NCI-H187 (cell line): ENCODE data around the gene SMIM44.
"Not testable (repeated sequence)": the region's sequence is repeated elsewhere in the genome, so short reads cannot be mapped to it uniquely, and the experiment has no call there.

ENCODE experiments used
- DNase-seq, 2 experiments: peaks; one replicate each; lab custom pipeline; 2025; lab: John Stamatoyannopoulos, UW

Gene SMIM44

DNA sequence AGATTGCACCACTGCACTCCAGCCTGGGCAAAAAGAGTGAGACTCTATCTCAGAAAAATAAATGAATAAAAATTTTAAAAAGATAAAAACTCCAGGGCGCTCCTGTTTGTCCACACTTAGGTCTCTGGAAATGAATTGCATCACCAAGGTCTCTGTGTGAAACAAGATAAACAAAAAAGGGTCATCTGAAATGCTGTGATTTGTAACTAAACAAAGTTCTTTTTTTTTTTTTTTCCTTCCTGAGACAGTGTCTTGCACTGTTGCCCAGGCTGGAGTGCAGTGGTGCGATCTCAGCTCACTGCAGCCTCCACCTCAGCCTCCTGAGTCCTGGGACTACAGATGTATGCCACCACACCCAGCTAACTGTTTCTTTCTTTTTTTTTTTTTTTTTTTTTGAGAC is 34.4 kb upstream of the SMIM44 start:
- no peak for DNase-seq

DNA sequence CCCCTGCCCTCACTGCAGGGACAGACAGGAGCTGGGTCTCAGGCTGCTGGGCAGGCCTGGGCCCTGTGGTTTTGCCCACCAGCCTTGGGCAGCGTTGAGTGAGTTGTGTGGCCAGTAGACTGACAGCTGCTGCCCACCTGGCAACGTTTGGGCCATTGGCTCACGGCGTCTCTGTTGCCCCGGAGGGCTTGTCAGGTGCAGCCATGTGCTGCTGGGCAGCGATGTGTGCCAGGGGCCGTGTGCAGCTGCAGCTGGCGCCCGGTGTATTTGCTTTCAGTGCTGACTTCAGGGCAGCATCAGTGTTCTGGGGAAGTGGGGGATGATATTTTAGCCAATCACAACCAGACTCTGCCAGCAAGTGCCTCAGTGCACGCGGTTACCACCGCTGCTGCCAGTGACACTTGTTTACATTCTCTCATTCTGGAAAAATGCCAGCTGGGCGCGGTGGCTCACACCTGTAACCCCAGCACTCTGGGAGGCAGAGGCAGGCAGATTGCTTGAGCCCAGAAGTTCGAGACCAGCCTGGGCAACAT is 33.5 kb upstream of the SMIM44 start:
- no peak for DNase-seq

- no peak for DNase-seq
Observed at GRCh38 chr19:3515891-3516422, 32.7 kb upstream of the SMIM44 start.

- DNase-seq: no peak
Observed at GRCh38 chr19:3514930-3515329, 31.7 kb upstream of the SMIM44 start.

- no peak for DNase-seq
Observed at GRCh38 chr19:3513229-3514140, 30.2 kb upstream of the SMIM44 start.

DNA sequence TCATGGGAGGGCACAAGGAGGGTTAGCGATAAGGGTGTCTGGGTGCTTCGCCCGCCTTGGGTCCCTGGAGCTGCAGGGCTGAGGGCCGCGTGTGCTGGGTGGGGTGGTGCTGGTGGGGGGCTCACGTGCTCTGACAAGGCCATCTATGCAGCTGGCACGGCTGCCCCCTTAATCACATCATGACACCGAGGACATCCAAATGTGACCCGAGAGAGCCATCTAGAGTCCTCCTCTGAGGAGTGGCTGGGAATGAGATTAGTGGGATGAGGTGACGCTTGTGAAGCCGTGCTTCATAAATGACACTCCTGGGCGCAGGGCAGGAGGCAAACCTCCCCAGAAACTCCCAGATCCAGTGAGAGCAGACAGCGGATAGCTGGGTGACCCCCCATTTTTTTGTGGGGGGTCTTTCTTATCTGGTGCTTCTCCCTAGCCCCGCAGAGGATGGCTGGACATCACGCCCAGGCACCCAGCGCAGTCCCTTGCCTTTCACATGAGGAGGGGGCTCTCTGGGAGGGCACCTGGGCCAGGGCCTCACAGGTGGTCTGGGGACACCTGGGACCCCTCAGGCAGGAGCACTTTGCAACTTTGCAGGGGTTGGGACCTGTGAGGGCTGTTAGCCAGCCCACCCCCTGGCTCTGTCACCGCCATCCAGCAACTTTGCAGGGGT is 29.5 kb upstream of the SMIM44 start:
- DNase-seq: no peak

- DNase-seq: no peak
Observed at GRCh38 chr19:3511506-3512251, 28.4 kb upstream of the SMIM44 start.

DNA sequence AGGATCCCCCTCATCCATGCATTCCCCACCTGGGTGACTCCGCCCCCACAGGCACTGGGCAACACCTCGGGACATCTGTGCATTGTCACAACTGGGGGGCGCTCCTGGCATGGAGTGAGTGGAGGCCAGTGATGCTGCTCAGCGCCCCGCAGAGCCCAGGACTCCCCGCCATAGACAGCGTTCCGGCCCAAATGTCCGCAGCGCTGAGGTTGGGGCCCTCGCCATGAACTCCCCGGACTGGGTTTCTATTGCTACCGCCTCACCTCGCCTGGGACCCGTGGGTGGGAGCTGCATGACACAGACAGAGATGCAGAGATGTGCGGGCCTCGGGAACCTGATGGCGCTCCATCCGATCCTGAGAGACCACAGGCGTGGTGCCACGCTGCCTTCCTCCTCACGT is 27.5 kb upstream of the SMIM44 start:
- DNase-seq: no peak

DNA sequence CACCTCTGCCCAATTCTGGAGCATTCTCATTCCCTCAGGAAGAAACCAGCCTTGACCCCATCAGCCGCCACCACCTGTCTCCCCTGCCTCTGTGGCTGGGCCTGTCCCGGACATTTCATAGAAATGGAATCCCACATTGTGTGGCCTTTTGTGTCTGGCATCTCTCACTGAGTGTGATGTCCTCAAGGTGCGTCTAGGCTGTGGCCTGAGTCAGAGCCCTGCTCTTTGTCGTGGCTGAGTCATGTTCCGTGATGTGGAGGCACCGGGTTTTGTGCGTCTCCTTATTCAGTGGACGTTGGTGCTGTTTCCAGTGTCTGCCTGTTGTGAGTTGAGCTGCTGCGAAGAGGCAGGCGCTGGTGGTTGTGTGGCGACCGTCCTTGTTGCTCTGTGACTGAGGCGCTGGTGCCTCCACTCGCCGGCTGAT is 26.3 kb upstream of the SMIM44 start:
- no peak for DNase-seq

GRCh38 chr19:3508771-3509535 is 25.7 kb upstream of the SMIM44 start:
- DNase-seq: no peak

GRCh38 chr19:3508121-3508661 is 24.9 kb upstream of the SMIM44 start:
- DNase-seq: not testable (repeated sequence)

GRCh38 chr19:3507371-3508120 is 24.3 kb upstream of the SMIM44 start:
- no peak for DNase-seq

GRCh38 chr19:3506384-3507340 is 23.4 kb upstream of the SMIM44 start:
- no peak for DNase-seq

DNA sequence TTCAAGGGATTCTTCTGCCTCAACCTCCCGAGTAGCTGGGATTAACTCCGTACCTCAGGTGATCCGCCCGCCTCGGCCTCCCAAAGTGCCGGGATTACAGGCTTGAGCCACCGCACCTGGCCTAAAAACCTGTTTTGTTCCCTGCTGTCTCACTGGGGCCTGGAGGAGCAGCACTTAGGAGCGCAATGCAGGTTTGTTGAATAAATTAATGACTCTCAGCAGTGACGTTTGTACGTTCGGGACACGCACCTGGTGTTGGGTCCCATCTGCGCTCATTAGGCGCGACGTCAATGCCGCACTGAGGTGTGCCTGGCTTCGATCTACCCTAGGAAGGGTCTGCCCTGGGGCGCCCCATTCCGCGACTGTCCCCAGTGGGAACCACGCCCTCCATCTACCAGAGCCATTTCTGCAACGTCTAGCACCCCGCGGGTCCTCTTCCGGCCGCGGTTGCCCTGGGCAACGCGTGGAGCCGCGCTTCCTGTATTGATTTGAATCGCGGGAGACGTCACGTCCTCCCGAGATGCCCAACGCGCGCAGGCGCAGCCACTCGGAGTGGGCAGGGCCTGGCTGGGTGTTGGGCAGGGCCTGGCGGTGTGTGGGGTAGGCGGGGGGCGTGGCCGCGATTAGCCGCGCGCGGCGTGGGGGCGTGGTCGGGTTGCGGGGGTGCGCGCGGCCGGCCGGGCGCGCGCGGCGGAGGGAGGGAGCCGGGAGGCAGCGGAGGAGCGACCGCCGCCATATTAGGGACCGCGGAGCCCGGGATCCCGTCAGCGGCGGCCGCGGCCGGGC is 22.6 kb upstream of the SMIM44 start, which contains the start of gene FZR1:
Gene FZR1, plus strand, starts transcription at position 714 of the 786 bp plus-strand sequence. CDS start 16,679 bp downstream, outside the sequence.
- DNase-seq: peak; percentile 97 to 99

DNA sequence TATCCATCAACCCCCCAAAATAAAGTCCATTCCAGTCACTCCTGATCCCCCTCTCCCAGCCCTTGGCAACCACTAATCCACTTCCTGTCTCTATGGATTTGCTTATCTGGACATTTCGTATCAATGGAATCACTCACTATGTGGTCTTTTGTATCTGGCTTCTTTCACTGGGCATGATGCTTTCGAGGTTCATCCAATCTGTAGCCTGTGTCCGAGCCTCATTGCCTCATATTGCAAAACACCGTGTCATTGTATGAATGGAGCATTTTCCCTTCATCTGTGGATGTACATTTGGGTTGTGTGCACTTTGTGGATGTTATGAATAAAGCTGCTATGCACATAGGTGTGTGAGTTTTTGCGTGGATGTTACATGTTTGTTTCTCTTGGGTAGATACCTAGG is 21.5 kb upstream of the SMIM44 start:
- no peak for DNase-seq

DNA sequence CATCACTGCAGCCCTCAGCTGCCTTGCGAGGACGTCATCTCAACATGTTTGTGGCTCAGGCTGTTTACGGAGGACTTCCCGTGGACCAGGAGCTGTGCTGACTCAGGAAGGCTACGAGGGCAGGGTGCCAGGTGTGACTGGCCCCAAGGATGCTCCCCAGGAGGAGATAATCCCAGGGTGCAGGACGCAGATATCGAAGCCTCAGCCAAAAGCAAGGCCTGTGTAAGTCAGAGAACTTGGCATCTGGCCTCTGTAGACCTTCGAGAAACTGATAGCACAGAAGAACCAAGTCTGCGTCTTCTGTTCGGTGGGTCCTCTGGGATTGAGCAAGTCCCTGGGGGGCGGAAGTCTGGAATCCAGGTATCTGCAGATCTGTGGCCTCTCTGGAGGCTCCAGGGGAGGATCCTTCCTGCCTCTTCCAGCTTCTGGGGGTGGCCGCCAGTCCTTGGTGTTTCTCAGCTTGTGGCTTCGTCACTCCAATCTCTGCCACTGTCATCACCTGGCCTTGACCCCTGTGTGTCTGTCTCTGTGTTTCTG is 19.9 kb upstream of the SMIM44 start:
- DNase-seq: no peak

DNA sequence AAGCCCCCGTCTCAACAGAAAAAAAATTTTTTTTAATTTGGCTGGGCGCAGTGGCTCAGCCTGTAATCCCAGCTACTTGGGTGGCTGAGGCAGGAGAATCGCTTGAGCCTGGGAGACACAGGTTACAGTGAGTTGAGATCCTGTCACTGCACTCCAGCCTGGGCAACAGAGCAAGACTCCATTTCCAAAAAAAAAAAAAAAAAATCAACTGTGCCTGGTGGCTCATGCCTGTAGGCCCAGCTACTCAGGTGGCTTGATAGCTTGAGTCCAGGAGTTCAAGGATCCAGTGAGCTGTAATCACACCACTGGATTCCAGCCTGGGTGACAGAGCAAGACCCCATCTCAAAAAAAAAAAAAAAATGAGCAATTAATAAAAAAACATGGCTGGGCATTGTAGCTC is 18.5 kb upstream of the SMIM44 start:
- DNase-seq: no peak
